Stimulated activated CD4-positive, alpha-beta T cell treated with anti-CD3 and anti-CD28 coated beads, Interleukin-4, amount 100 ng/mL, for 4 hours (primary cell): ENCODE results near the gene CLDN7.

ENCODE experiments used
- DNase-seq, 2 experiments: peaks; one replicate each; pipeline ENCODE4 v3.0.0-alpha.2; 2020

Gene CLDN7

GRCh38 chr17:7285679-7286078 lies 23.4 kb upstream of the CLDN7 start:
- DNase-seq: no peak

DNA sequence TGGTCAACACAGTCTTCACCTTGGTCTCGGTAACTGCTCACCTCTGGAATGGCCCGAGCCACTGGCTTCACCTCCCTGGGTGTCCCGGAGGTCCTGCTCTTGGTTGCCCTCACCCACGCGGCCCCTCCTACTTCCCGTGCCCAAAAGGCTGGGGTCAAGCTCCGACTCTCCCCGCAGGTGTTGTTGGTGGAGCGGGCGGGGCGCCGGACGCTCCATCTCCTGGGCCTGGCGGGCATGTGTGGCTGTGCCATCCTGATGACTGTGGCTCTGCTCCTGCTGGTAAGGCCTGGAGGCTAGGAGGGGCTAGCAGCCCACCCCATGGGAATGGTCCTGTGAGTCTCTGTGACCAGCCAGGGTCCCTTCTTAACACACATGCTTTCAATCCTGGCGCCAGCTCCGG lies 22.6 kb upstream of the CLDN7 start:
- DNase-seq: no peak

DNA sequence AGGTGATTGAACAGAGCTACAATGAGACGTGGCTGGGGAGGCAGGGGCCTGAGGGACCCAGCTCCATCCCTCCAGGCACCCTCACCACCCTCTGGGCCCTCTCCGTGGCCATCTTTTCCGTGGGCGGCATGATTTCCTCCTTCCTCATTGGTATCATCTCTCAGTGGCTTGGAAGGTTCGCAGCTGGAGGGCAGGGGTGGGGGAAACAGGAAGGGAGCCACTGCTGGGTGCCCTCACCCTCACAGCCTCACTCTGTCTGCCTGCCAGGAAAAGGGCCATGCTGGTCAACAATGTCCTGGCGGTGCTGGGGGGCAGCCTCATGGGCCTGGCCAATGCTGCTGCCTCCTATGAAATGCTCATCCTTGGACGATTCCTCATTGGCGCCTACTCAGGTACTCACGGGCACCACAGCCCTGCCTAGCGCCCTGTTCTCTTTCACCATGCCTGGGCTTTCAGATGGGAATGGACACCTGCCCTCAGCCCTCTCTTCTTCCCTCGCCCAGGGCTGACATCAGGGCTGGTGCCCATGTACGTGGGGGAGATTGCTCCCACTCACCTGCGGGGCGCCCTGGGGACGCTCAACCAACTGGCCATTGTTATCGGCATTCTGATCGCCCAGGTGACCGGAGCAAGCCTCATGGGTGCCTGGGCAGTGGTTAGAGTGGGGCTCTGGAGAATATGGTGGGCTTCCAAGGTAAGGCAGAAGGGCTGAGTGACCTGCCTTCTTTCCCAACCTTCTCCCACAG lies 21.4 kb upstream of the CLDN7 start:
- no peak for DNase-seq

GRCh38 chr17:7282752-7283321 lies 20.6 kb upstream of the CLDN7 start:
- no peak for DNase-seq

GRCh38 chr17:7281953-7282751 lies 19.9 kb upstream of the CLDN7 start:
- no peak for DNase-seq

- peak; percentile 88 to 89 for DNase-seq
Measured at GRCh38 chr17:7281074-7281952, 19.0 kb upstream of the CLDN7 start, which contains the start of gene SLC2A4. Gene SLC2A4 (plus strand): TSS chr17:7281718. CDS start chr17:7281935, 217 bp downstream.

DNA sequence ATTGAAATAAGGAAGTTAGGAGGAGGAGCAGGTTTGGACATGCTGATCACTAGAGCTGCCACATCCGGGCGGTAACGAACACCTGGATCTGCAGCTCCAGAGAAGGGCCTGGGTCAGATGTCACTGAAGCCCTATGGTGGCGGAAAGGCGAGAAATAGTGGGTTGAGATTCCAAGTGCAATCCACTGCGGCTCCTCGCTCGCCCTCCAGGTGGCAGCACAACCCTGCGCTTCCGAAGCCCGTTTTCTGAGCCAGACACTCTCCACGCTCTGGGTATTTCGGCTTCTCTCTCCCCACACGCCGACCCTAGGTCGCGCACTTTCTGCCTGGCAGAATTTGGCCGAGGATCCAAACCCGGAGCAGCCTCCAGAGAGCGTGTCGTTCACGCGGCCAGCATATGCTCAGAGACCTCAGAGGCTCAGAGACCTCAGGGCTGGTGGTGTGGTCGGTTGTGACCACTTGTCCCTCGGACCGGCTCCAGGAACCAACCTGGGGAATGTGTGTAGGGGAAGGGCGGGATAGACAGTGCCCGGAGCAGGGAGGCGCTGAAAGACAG lies 18.3 kb upstream of the CLDN7 start:
- peak; percentile 81 to 82 for DNase-seq

- no peak for DNase-seq
Measured at GRCh38 chr17:7279448-7279847, 17.2 kb upstream of the CLDN7 start.

- no peak for DNase-seq
Measured at GRCh38 chr17:7266784-7267183, 4.5 kb upstream of the CLDN7 start.

DNA sequence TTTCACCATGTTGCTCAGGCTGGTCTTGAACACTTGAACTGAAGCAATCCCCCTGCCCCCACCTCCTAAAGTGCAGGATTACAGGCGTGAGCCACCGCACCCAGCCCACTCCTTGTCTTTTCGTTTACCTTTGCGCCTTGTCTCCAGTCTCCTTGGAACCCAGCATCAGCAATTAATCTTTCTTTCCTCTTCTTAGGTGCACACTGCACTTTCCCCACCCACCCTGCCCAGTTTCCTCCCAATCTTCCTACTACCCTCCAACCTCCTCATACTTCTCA lies 1.5 kb upstream of the CLDN7 start:
- DNase-seq: no peak

GRCh38 chr17:7262935-7263800 lies 890 bp upstream of the CLDN7 start:
- no peak for DNase-seq

DNA sequence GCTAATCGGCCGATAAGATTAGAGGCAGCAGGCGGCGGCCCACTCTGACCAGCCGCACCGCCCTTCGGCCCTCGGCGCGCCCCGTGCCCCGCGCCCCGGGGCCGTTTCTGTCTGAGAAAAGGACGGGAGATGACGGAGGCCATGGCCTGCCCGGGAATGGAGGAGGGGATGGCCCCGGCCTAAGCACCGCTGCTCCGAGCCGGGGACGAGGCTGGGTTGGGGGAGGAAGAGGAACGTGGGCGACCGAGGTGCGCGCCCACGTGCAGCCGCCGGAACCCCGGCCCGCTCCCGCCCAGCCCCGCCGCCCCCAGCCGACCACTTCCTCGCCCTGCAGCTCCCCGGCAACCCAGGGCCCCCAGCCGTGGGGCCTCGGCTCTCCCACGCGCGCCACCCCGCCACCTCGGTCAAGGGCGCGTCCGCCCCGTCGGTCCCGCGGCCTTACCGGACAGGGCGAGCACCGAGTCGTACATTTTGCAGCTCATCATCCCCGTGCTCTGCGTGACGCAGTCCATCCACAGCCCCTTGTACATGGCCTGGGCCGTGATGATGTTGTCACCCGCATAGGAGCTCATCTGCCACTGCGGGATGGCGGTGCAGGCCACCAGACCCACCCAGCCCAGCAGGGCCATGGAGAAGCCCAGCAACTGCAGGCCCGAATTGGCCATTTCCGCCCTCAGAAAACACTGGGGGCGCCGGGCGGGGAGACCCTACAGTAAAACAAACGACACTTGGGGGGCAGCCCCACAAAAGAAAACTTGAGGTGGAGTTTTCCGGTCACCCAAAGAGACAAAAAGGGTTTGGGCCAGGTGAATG lies 693 bp downstream of the CLDN7 start:
- peak; percentile 35 to 54 for DNase-seq

- DNase-seq: peak in 1 of 2 experiments; percentile 45
Measured at GRCh38 chr17:7260651-7261378, 1.5 kb downstream of the CLDN7 start.

GRCh38 chr17:7260151-7260550 lies 2.1 kb downstream of the CLDN7 start:
- DNase-seq: no peak

DNA sequence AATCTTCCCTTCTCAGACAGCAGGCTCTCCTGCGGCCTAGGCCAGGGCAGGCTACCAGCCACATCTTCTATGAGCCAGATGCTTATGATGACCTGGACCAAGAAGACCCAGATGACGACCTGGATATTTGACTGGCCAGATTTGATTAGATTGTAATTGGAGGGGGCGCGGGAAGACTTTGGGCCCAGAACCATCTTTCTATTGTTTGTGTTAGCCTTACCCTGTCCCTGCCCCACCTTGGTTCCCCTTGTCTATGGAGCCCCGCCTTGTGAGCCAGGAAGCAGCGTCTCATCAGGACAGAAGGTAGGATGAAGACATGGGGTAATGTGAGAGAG lies 2.8 kb downstream of the CLDN7 start:
- no peak for DNase-seq

DNA sequence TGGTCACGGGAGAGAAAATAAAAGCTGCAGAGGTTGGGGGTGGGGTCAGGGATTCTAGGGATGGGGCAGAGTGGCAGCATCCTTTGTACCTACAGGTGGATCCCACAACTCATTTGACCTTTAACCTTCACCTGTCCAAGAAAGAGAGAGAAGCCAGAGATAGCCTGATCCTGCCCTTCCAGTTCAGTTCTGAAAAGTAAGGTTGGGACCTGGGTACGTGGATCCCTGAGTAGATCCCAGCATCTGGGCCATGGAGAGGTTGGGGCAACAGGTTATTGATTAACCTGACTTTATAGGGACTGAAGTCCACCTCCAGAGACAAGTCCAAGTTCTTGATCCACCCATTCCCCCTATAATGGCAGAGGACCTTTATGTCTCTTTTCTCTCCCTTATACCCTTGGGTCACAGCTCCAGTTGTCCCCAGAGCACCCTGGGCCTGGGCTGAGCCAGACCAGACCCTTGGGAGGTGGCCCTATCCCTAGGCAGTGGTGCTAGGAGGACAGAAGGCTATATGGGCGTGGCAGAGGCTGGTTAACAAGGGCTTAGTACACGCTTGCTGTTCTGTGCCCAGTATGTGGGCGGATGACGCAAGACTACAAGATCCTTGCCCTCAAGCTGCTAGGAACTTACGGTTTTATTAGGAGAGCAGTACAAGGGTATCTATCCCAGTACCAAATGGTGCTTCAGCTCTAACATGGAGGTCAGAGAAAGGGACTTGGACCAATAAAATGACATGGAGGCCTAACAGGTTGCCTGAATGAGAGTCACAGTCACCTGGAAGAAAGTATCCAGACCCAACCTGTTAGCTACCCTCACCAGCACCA lies 3.3 kb downstream of the CLDN7 start:
- no peak for DNase-seq

DNA sequence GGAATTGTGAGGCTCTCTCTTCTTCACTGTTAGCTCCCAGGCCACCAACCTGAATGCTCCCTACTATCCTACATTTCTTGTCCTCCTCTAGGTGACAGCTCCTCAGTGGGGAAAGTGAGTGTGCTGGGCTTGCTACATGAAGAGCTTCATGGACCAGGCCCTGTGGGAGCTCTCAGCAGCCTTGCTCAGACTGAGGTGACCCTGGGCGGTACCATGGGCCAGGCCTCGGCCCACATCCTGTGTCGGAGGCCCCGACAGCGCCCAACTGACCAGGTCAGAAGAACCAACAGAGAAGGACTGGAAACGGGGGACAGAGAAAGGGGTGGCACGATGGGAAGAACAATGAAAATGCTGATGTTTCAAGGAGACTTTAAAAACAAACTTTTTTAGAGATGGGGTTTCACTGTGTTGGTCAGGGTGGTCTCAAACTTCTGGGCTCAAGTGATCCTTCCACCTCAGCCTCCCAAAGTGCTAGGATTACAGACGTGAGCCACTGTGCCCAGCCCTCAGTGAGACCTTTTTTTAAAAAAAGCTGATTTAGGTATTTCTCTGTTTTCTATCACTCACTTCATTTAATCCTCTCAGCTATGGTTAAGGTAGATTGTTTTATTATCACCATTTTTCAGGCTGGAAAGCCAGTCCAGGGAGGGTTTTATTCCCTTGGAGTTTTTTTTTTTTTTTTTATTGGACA lies 5.4 kb downstream of the CLDN7 start:
- no peak for DNase-seq

- DNase-seq: no peak
Measured at GRCh38 chr17:7254511-7254910, 7.8 kb downstream of the CLDN7 start.

DNA sequence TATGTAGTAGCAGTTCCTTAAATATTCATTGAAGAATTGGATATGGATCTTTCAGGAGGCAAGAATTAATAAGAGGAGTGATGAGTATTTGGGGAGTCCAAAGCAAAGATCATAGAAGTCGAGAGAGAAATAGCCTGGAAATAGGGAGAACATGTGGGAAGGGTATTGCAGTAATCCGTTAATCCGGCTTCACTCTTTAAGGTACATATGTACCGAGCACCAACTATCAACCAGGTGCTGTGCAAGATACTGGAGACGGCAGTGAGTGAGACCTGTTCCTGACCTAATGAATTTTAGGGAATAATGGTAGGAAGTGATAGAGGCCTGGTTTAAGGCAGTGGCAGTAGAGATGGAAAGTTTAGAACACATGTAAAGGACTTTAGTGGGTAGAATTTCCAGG lies 9.2 kb downstream of the CLDN7 start:
- no peak for DNase-seq
